NCI-H1694 (cell line): Measurements from ENCODE around the gene ITK.

Source experiments
- DNase-seq: peaks from one replicate; lab custom pipeline; 2025; lab: John Stamatoyannopoulos, UW

Gene ITK

GRCh38 chr5:157282150-157282549 lies 101.5 kb downstream of the ITK start:
- DNase-seq, result no peak

GRCh38 chr5:157283434-157283833 lies 102.8 kb downstream of the ITK start:
- no peak for DNase-seq

- DNase-seq, result no peak
Observed at GRCh38 chr5:157284458-157285212, 104.0 kb downstream of the ITK start.

GRCh38 chr5:157285310-157286035 lies 104.8 kb downstream of the ITK start:
- DNase-seq, result no peak

GRCh38 chr5:157286761-157287211 lies 106.1 kb downstream of the ITK start:
- no peak for DNase-seq

GRCh38 chr5:157288405-157289163 lies 107.9 kb downstream of the ITK start:
- DNase-seq, result no peak

- no peak for DNase-seq
Observed at GRCh38 chr5:157289164-157289819, 108.7 kb downstream of the ITK start.

- DNase-seq, result no peak
Observed at GRCh38 chr5:157290156-157290980, 109.7 kb downstream of the ITK start.

GRCh38 chr5:157290981-157291711 lies 110.5 kb downstream of the ITK start:
- DNase-seq, result no peak

- DNase-seq, result no peak
Observed at GRCh38 chr5:157292599-157292998, 112.0 kb downstream of the ITK start.

GRCh38 chr5:157294407-157295091 lies 113.9 kb downstream of the ITK start:
- DNase-seq, result no peak

GRCh38 chr5:157295247-157295646 lies 114.6 kb downstream of the ITK start:
- DNase-seq, result no peak

GRCh38 chr5:157300564-157300963 lies 119.9 kb downstream of the ITK start:
- DNase-seq, result no peak

- DNase-seq, result no peak
Observed at GRCh38 chr5:157301066-157301465, 120.4 kb downstream of the ITK start.

- DNase-seq, result no peak
Observed at GRCh38 chr5:157303023-157303422, 122.4 kb downstream of the ITK start.

GRCh38 chr5:157303667-157304327 lies 123.2 kb downstream of the ITK start:
- no peak for DNase-seq
